Gastrocnemius medialis (tissue), 4 donors: ENCODE data around the gene IL7R. TPM values are rescaled to one million over a fixed set of nuclear protein-coding genes. Genes with fewer than 3 reads are reported as not detected.

Experiments used
- ATAC-seq, 2 donors: fragments of 150-250 bp; one replicate each; pipeline ENCODE4 v1.9.1; 2016
- DNase-seq, 2 donors: peaks; one replicate each; pipeline ENCODE4 v3.0.0-alpha.2; 2019
- H3K27ac ChIP-seq, 4 donors: fragments of 200-600 bp; sonication (generic); 1 replicate in 1 of 4; 2 replicates in 3 of 4; pipeline ENCODE4 v1.5.1; 2016 to 2018; ENCODE audit warnings: mild to moderate bottlenecking in 2 of 4, moderate library complexity in 1 of 4
- H3K27me3 ChIP-seq, 3 donors: fragments of 200-600 bp; sonication (generic) in 2 of 3; 1 replicate in 1 of 3; 2 replicates in 2 of 3; pipeline versions ENCODE4 v1.5.1 to v1.6.0; 2016 to 2019; ENCODE audit warnings: mild to moderate bottlenecking in 1 of 3, moderate library complexity in 1 of 3
- H3K36me3 ChIP-seq, 2 donors: fragments of 200-600 bp; sonication (generic) in 1 of 2; one replicate each; pipeline ENCODE4 v1.5.1; 2017 to 2018
- H3K4me1 ChIP-seq, 2 donors: fragments of 200-600 bp; sonication (generic) in 1 of 2; one replicate each; pipeline ENCODE4 v1.5.1; 2016 to 2017; ENCODE audit warnings: mild to moderate bottlenecking in 2 of 2
- H3K4me3 ChIP-seq, 4 donors: fragments of 200-600 bp; sonication (generic) in 3 of 4; 1 replicate in 1 of 4; 2 replicates in 3 of 4; pipeline ENCODE4 v1.5.1; 2016 to 2019; ENCODE audit warnings: mild to moderate bottlenecking in 2 of 4
- H3K9me3 ChIP-seq, 3 donors: fragments of 200-600 bp; sonication (generic) in 2 of 3; 1 replicate in 1 of 3; 2 replicates in 2 of 3; pipeline ENCODE4 v1.5.1; 2016 to 2019
- POLR2A ChIP-seq, 2 donors: fragments of 450-650 bp; IDR thresholded peaks; one replicate each; pipeline ENCODE4 v1.6.1; 2017; ENCODE audit warnings: antibody characterized with exemption in 2 of 2, mild to moderate bottlenecking in 2 of 2, moderate library complexity in 2 of 2
- in situ Hi-C, 4 donors: fragments of 200-750 bp; cut with MboI; loops; one replicate each; pipeline versions ENCODE4 v1.15.0 to v1.8.0; 2017; ENCODE audit warnings: low sequenced_read_pairs in 4 of 4
- intact Hi-C: fragments of 100-400 bp; cut with DNase I; formaldehyde crosslinking; loops from one replicate; pipeline ENCODE4 v1.15.1; 2023; ENCODE audit warnings: low total_unique reads
- total RNA-seq, 4 donors: library from RNA; depleted of rRNA; stranded (reverse); fragments of >200 nt; gene quantifications; one replicate each; pipeline versions ENCODE4 v1.1.0 to v1.2.3, GENCODE V29; 2016
- TF ChIP-seq, protein P1 (sequence below), 5 experiments: fragments of 450-650 bp in 3 of 5; fragments of 200-600 bp in 2 of 5; sonication (generic) in 2 of 5; IDR thresholded peaks in 4 of 5; conservative IDR thresholded peaks in 1 of 5; 1 replicate in 4 of 5; 2 replicates in 1 of 5; pipeline ENCODE4 v1.5.1; 2016 to 2019; ENCODE audit warnings: antibody characterized with exemption in 5 of 5, mild to moderate bottlenecking in 3 of 5, moderate library complexity in 3 of 5

The IL7R gene
- total RNA-seq, 4 donors from 2014 or later: 0.29 to 1.0 (median 0.72) TPM

DNA sequence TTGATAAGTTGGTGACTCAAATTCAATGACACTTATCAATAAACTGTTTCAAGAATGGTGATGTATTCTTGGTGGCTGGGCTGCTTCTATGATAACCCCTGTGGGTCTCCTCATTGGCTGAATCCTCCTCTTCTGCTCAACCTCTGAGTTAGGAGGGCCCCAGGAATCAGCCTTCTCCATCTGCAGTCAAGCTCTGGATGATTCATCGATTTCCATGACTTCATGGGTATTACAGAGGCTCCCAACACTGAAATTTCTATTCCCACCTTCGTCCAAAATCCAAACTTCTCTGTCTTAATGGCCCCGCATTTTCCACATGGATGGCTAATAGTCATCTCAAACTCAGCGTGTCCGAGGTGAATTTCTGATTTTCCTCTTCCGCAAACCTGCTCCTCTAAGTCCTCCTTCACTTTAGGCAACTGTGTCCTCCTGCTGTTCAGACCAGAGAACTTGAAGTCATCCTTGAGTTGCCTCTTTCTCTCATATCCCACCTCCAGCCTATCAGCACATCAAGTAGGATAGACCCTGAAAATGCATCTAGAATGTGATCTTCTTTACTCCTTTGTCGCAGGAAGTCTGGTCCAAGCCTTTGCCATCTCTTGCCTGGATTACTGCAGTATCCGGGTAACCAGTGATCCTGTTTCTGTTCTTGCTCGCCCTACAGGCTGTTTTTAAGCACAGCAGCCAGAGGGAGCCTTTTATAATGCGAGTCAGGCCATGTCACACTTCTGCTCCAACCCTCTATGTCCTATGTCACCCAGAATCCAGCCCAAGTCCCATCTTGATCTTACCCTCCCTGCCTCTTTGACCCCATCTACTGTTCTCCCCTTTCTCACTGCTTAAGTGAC, 41.4 kb upstream of the IL7R start:
- Histone ChIP-seq H3K27me3 (no peaks in the 10 kb centered on the region), H3K27ac (no peak overlapping the region), H3K36me3 (no peaks in the 10 kb centered on the region), H3K4me1 (no peaks in the 10 kb centered on the region), H3K9me3 (no peaks in the 10 kb centered on the region), H3K4me3 (no peak overlapping the region)
- in situ Hi-C loops: no loop called here
- DNase-seq (no peak), ATAC-seq (no peak)
- intact Hi-C loops: no loop called here
- TF ChIP-seq POLR2A (IDR thresholded peaks at IDR 0.05): no peak
- TF ChIP-seq, protein P1, sequence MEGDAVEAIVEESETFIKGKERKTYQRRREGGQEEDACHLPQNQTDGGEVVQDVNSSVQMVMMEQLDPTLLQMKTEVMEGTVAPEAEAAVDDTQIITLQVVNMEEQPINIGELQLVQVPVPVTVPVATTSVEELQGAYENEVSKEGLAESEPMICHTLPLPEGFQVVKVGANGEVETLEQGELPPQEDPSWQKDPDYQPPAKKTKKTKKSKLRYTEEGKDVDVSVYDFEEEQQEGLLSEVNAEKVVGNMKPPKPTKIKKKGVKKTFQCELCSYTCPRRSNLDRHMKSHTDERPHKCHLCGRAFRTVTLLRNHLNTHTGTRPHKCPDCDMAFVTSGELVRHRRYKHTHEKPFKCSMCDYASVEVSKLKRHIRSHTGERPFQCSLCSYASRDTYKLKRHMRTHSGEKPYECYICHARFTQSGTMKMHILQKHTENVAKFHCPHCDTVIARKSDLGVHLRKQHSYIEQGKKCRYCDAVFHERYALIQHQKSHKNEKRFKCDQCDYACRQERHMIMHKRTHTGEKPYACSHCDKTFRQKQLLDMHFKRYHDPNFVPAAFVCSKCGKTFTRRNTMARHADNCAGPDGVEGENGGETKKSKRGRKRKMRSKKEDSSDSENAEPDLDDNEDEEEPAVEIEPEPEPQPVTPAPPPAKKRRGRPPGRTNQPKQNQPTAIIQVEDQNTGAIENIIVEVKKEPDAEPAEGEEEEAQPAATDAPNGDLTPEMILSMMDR (IDR thresholded peaks at IDR 0.05 in 4 of 5, conservative IDR thresholded peaks at IDR 0.05 in 1 of 5): no peak

DNA sequence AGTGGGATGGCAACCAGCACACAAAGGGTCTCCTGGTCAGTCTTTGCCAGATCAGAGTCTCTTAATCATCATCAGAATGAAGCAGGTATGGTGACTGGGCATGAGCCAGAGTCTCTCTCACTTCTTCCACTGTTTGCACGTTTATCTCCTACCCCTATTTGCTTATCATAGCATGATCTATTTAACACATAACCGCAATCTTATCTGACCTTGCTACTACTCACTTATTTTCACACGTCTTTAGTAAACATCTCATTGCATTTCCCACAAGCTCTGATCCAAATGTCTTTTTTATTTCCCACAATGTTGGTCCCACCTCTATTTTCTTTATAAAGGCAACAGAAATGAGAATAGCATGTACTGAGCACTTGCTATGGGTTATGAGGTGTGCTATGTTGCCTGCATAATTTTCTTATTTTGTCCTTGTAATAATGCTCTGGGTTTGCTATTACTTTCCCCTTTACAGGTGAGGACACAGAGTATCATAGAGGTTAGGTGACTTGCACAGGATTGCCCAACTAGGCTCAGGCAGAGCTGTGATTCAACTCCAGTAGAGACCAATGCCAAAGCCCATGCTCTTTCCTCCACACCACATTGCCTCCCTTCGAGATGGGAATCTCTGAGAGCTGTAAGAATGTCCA, 39.7 kb upstream of the IL7R start:
- Histone ChIP-seq H3K36me3 (no peaks in the 10 kb centered on the region), H3K27me3 (no peaks in the 10 kb centered on the region), H3K4me1 (no peaks in the 10 kb centered on the region), H3K27ac (no peak overlapping the region), H3K9me3 (no peaks in the 10 kb centered on the region), H3K4me3 (no peak overlapping the region)
- DNase-seq (no peak), ATAC-seq (no peak)
- intact Hi-C loops (no loop called here), in situ Hi-C loops (no loop called here)
- TF ChIP-seq, protein P1 (IDR thresholded peaks at IDR 0.05 in 4 of 5, conservative IDR thresholded peaks at IDR 0.05 in 1 of 5): no peak
- no peak for TF ChIP-seq POLR2A (IDR thresholded peaks at IDR 0.05)

DNA sequence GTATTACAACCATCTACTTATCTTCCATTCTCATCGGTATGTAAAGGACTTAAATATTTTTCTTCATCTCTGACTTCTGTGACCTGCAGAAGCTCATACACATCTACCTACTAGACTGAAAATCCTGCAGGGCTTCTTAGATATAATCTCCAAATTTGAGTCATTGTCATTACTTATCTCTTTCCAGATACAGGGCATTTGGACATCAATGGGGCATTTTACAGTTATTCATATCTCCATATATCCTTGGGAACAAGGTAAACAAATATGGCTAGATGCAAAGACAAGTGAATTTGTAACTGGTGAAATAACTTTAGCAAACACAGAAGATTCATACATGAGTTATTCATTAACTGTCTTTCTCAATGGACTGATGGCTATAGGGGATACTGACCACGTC, 37.7 kb upstream of the IL7R start:
- intact Hi-C loops (no loop called here), in situ Hi-C loops (no loop called here)
- no peak for DNase-seq
- TF ChIP-seq, protein P1 (IDR thresholded peaks at IDR 0.05 in 4 of 5, conservative IDR thresholded peaks at IDR 0.05 in 1 of 5): no peak
- TF ChIP-seq POLR2A (IDR thresholded peaks at IDR 0.05): no peak
- ATAC-seq: no peak
- Histone ChIP-seq H3K27me3 (no peaks in the 10 kb centered on the region), H3K4me1 (no peaks in the 10 kb centered on the region), H3K27ac (no peak overlapping the region), H3K9me3 (no peaks in the 10 kb centered on the region), H3K4me3 (no peak overlapping the region), H3K36me3 (no peaks in the 10 kb centered on the region)

DNA sequence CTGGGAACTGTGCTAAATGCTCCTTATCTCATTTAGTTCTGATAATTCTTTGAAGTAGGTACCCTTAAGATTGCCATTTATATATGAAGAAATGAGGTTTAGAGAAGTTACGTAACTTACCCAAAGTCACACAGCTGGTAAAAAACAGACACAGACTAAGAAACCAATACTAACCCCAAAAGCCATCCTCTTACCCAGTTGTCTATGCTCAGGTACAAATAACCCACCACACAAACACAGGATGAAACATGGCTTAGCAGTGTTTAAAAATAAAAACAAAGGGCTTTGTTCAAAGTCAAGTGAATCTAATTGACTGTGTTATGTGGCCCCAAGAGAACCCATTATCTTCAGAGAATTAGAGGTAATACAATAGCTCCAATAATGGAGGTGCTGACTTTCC, 37.0 kb upstream of the IL7R start:
- in situ Hi-C loops: no loop called here
- intact Hi-C loops: no loop called here
- Histone ChIP-seq H3K4me1 (no peaks in the 10 kb centered on the region), H3K27me3 (no peaks in the 10 kb centered on the region), H3K36me3 (no peaks in the 10 kb centered on the region), H3K9me3 (no peaks in the 10 kb centered on the region), H3K27ac (no peak overlapping the region), H3K4me3 (no peak overlapping the region)
- ATAC-seq: no peak
- DNase-seq: no peak
- TF ChIP-seq, protein P1 (IDR thresholded peaks at IDR 0.05 in 4 of 5, conservative IDR thresholded peaks at IDR 0.05 in 1 of 5): no peak
- TF ChIP-seq POLR2A (IDR thresholded peaks at IDR 0.05): no peak
